RCC 7860 (cell line): Measurements from ENCODE around the gene L3MBTL2.

ENCODE experiments used
- DNase-seq: peaks from one replicate; pipeline ENCODE4 v3.0.0-alpha.2; 2015; ENCODE audit warnings: low spot score
- FAIRE-seq: peaks from 2 replicates; lab custom pipeline; 2012; peaks lifted over from hg19 to GRCh38; lab: Jason Lieb, UNC

L3MBTL2 gene

GRCh38 chr22:41264408-41264941 lies 59.4 kb downstream of the L3MBTL2 start:
- no peak for FAIRE-seq
- no peak for DNase-seq

GRCh38 chr22:41267958-41268357 lies 62.8 kb downstream of the L3MBTL2 start:
- DNase-seq: no peak
- FAIRE-seq: no peak

GRCh38 chr22:41271787-41272186 lies 66.7 kb downstream of the L3MBTL2 start:
- DNase-seq: no peak
- FAIRE-seq: no peak

- DNase-seq (no peak), FAIRE-seq (no peak)
These were observed 68.0 kb downstream of the L3MBTL2 start for GRCh38 chr22:41273128-41273527.

GRCh38 chr22:41274856-41275255 lies 69.7 kb downstream of the L3MBTL2 start:
- no peak for FAIRE-seq

GRCh38 chr22:41280065-41280464 lies 75.0 kb downstream of the L3MBTL2 start:
- FAIRE-seq (no peak), DNase-seq (no peak)

More at GRCh38 chr22:41274856-41275255, 69.7 kb downstream of the L3MBTL2 start:
- DNase-seq: no peak

GRCh38 chr22:41280854-41281253 lies 75.7 kb downstream of the L3MBTL2 start:
- no peak for DNase-seq
- FAIRE-seq: no peak
